Measurements from ENCODE around the gene MYO15A.

- no peak for TF ChIP-seq POLR2A (IDR thresholded peaks at IDR 0.05)
- no peak for TF ChIP-seq CTCF (IDR thresholded peaks at IDR 0.05)
Observed at GRCh38 chr17:18190628-18191235, 82.2 kb downstream of the MYO15A start.
